K562 (cell line): ENCODE measurements around the gene PKD1. TPM values are rescaled to one million over a fixed set of nuclear protein-coding genes. Genes with fewer than 3 reads are reported as not detected.
A peak's percentile ranks its signal among the peaks of the same experiment; 100 is the strongest.

Experiments used
- ETS2 ChIP-seq: IDR thresholded peaks from 2 replicates; pipeline ENCODE4 v1.6.1; 2016; ENCODE audit warnings: borderline replicate concordance, missing genetic modification characterization, mild to moderate bottlenecking, moderate library complexity, missing compliant biosample characterization; ENCODE audit not compliant: poor library complexity, severe bottlenecking
- GABPA ChIP-seq: fragments of 200-800 bp; sonication (Bioruptor generic); conservative IDR thresholded peaks from 2 replicates; pipeline ENCODE4 v1.6.1; 2016; ENCODE audit warnings: low read depth, missing genetic modification characterization, missing compliant biosample characterization
- HDAC1 ChIP-seq, 2 experiments: fragments of 450-650 bp; IDR thresholded peaks; 2 replicates each; pipeline ENCODE4 v1.6.1; 2016 to 2017; ENCODE audit warnings: inconsistent platforms in 1 of 2, mild to moderate bottlenecking in 1 of 2, moderate library complexity in 1 of 2
- HDAC6 ChIP-seq: IDR thresholded peaks from 2 replicates; pipeline ENCODE4 v1.6.1; 2012; ENCODE audit warnings: low read depth, mild to moderate bottlenecking, control low read depth, inconsistent platforms, low read length, moderate library complexity
- KDM5B ChIP-seq: fragments of 200-600 bp; sonication (generic); IDR thresholded peaks from 2 replicates; pipeline ENCODE4 v1.6.1; 2012; ENCODE audit warnings: low read depth, mild to moderate bottlenecking, moderate library complexity, low read length, control low read depth, inconsistent platforms; ENCODE audit not compliant: insufficient replicate concordance
- LCOR ChIP-seq: sonication (generic); formaldehyde crosslinking; IDR thresholded peaks from 2 replicates; pipeline ENCODE4 v1.8.0; 2022; ENCODE audit warnings: mild to moderate bottlenecking, missing genetic modification reagents
- NELFE ChIP-seq: IDR thresholded peaks from 2 replicates; pipeline ENCODE4 v1.6.1; 2011; ENCODE audit warnings: mild to moderate bottlenecking; ENCODE audit not compliant: insufficient read depth, insufficient read length
- POU5F1 ChIP-seq: fragments of 150-350 bp; IDR thresholded peaks from 2 replicates; pipeline ENCODE4 v1.6.1; 2014; ENCODE audit warnings: borderline replicate concordance, low read length, low read depth, mild to moderate bottlenecking; ENCODE audit not compliant: partially characterized antibody
- PYGO2 ChIP-seq: fragments of 450-650 bp; IDR thresholded peaks from 2 replicates; pipeline ENCODE4 v1.6.1; 2016; ENCODE audit warnings: mild to moderate bottlenecking, missing genetic modification characterization, moderate library complexity, missing compliant biosample characterization
- SMC3 ChIP-seq: conservative IDR thresholded peaks from 2 replicates; pipeline ENCODE4 v1.6.1; 2011; ENCODE audit warnings: low read depth, low read length, improper control_type of control experiment; ENCODE audit not compliant: insufficient read depth
- ZNF143 ChIP-seq: sonication (generic); formaldehyde crosslinking; IDR thresholded peaks from 2 replicates; pipeline ENCODE4 v1.9.0; 2022; ENCODE audit warnings: mild to moderate bottlenecking, missing genetic modification reagents
- ZNF311 ChIP-seq: fragments of 250-450 bp; sonication (Bioruptor Pico); IDR thresholded peaks from 2 replicates; pipeline ENCODE4 v1.4.0; 2020; ENCODE audit warnings: mild to moderate bottlenecking, moderate library complexity
- polyA plus RNA-seq, 8 experiments: library from polyadenylated mRNA; depleted of rRNA in 4 of 8; stranded (reverse) in 5 of 8; unstranded in 3 of 8; fragments of >200 nt; fragmentation: Nextera tagmentation in 2 of 8; fragmentation: Illumina TruSeq in 1 of 8; extraction: Ambion mirVana in 2 of 8; extraction: Trizol in 1 of 8; gene quantifications; 2 replicates each; pipeline versions ENCODE4 v1.2.1 to v1.2.3, GENCODE V29; 2011 to 2014; ENCODE audit warnings: inconsistent platforms in 1 of 8, missing spikeins in 1 of 8
- total RNA-seq, 7 experiments: library from RNA; depleted of rRNA in 6 of 7; stranded (reverse); fragments of >200 nt in 6 of 7; fragmentation: Illumina TruSeq in 2 of 7; extraction: Trizol in 2 of 7; gene quantifications; 2 replicates each; pipeline versions ENCODE4 v1.2.1 to v1.2.3, GENCODE V29; 2011 to 2021; ENCODE audit warnings: low replicate concordance in 1 of 7
- TF ChIP-seq, protein P1 (sequence below): fragments of 450-650 bp; formaldehyde crosslinking; IDR thresholded peaks from 2 replicates; pipeline ENCODE4 v1.4.0; 2020; ENCODE audit warnings: mild to moderate bottlenecking, moderate library complexity
- TF ChIP-seq, protein P2 (sequence below): IDR thresholded peaks from 3 replicates; pipeline ENCODE4 v1.6.1; 2011; ENCODE audit warnings: borderline replicate concordance, mild to moderate bottlenecking, moderate library complexity; ENCODE audit not compliant: insufficient read length; ENCODE audit errors: extremely low read depth
- TF ChIP-seq, protein P3 (sequence below): fragments of 450-650 bp; formaldehyde crosslinking; IDR thresholded peaks from 2 replicates; pipeline ENCODE4 v1.4.0; 2022; ENCODE audit warnings: missing genetic modification characterization
- TF ChIP-seq, protein P4 (sequence below): fragments of 450-650 bp; formaldehyde crosslinking; IDR thresholded peaks from 2 replicates; pipeline ENCODE4 v1.4.0; 2020; ENCODE audit warnings: mild to moderate bottlenecking, moderate library complexity
- TF ChIP-seq, protein P5 (sequence below): sonication (generic); formaldehyde crosslinking; IDR thresholded peaks from 2 replicates; pipeline ENCODE4 v1.8.0; 2022; ENCODE audit warnings: mild to moderate bottlenecking, low read depth, missing genetic modification reagents

PKD1 gene
- total and polyA plus RNA-seq, 9 of the 15 experiments (the other 6 are each of a cell fraction or from before 2014, with no cell fraction given), result 0.23 to 93.5 (median 12.6) TPM

DNA sequence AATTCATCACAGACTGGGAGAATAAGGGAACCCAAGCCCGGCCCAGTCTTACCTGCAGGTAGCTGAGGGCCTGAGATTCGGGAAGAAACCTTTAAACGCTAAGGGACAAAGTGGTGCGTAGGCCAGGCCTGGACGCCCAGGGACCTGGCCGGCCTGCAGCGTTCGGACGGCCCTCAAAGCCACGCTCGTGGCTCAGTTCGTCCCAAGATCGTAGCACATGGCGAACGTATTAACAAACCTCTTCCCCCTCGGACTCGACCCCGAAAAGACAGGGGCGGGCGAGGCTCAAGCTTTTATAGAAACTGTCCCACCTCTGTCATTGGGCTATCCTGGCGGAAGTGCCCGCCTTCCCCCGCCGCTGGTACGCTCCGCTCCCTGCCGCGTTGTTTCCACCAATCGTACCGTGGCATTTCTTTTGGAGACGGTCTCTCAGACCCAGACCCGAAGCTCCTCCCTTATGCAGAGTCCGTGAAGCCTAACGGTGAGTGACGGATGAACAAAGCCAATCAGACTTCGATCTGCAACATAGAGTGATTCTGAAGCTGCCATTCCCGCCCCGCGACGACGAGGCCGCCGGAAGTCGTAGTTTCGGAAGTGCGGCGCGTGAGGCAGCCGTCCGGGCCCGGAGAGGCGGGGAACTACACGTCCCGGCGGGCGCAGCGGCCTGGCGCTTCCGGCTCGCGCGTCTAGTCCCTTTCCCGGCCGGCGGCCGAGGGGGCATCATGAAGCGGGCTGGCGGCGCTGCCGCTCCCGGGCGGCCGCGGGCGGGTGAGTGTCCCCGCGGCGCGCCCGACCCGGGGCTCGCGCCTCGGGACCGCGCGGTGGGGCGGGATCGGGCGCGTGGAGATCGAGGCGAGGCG lies 19.6 kb upstream of the PKD1 start, which contains the start of gene TRAF7 (continued):
- TF ChIP-seq NELFE (peak; percentile 81), KDM5B (peak; percentile 100), ETS2 (tag) (no peak), HDAC6 (no peak), PYGO2 (tag) (no peak), ZNF143 (CRISPR knock-in tag) (peak; percentile 92), POU5F1 (peak; percentile 75), HDAC1 (IDR thresholded peaks at IDR 0.05) (peak; percentile 31 to 92; a peak in 2 of 4 replicates), GABPA (peak; percentile 97), LCOR (CRISPR knock-in tag) (peak; percentile 97), SMC3 (no peak), ZNF311 (CRISPR knock-in tag) (no peak)
- TF ChIP-seq, protein P1, sequence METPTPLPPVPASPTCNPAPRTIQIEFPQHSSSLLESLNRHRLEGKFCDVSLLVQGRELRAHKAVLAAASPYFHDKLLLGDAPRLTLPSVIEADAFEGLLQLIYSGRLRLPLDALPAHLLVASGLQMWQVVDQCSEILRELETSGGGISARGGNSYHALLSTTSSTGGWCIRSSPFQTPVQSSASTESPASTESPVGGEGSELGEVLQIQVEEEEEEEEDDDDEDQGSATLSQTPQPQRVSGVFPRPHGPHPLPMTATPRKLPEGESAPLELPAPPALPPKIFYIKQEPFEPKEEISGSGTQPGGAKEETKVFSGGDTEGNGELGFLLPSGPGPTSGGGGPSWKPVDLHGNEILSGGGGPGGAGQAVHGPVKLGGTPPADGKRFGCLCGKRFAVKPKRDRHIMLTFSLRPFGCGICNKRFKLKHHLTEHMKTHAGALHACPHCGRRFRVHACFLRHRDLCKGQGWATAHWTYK (CRISPR knock-in tag), result peak; percentile 59
- TF ChIP-seq, protein P2, sequence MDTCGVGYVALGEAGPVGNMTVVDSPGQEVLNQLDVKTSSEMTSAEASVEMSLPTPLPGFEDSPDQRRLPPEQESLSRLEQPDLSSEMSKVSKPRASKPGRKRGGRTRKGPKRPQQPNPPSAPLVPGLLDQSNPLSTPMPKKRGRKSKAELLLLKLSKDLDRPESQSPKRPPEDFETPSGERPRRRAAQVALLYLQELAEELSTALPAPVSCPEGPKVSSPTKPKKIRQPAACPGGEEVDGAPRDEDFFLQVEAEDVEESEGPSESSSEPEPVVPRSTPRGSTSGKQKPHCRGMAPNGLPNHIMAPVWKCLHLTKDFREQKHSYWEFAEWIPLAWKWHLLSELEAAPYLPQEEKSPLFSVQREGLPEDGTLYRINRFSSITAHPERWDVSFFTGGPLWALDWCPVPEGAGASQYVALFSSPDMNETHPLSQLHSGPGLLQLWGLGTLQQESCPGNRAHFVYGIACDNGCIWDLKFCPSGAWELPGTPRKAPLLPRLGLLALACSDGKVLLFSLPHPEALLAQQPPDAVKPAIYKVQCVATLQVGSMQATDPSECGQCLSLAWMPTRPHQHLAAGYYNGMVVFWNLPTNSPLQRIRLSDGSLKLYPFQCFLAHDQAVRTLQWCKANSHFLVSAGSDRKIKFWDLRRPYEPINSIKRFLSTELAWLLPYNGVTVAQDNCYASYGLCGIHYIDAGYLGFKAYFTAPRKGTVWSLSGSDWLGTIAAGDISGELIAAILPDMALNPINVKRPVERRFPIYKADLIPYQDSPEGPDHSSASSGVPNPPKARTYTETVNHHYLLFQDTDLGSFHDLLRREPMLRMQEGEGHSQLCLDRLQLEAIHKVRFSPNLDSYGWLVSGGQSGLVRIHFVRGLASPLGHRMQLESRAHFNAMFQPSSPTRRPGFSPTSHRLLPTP, result no peak
- TF ChIP-seq, protein P3, sequence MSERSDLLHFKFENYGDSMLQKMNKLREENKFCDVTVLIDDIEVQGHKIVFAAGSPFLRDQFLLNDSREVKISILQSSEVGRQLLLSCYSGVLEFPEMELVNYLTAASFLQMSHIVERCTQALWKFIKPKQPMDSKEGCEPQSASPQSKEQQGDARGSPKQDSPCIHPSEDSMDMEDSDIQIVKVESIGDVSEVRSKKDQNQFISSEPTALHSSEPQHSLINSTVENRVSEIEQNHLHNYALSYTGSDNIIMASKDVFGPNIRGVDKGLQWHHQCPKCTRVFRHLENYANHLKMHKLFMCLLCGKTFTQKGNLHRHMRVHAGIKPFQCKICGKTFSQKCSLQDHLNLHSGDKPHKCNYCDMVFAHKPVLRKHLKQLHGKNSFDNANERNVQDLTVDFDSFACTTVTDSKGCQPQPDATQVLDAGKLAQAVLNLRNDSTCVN (CRISPR knock-in tag), result no peak
- TF ChIP-seq, protein P4, sequence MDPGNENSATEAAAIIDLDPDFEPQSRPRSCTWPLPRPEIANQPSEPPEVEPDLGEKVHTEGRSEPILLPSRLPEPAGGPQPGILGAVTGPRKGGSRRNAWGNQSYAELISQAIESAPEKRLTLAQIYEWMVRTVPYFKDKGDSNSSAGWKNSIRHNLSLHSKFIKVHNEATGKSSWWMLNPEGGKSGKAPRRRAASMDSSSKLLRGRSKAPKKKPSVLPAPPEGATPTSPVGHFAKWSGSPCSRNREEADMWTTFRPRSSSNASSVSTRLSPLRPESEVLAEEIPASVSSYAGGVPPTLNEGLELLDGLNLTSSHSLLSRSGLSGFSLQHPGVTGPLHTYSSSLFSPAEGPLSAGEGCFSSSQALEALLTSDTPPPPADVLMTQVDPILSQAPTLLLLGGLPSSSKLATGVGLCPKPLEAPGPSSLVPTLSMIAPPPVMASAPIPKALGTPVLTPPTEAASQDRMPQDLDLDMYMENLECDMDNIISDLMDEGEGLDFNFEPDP (CRISPR knock-in tag), result no peak
- TF ChIP-seq, protein P5, sequence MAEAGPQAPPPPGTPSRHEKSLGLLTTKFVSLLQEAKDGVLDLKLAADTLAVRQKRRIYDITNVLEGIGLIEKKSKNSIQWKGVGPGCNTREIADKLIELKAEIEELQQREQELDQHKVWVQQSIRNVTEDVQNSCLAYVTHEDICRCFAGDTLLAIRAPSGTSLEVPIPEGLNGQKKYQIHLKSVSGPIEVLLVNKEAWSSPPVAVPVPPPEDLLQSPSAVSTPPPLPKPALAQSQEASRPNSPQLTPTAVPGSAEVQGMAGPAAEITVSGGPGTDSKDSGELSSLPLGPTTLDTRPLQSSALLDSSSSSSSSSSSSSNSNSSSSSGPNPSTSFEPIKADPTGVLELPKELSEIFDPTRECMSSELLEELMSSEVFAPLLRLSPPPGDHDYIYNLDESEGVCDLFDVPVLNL (CRISPR knock-in tag), result no peak
